Measurements from ENCODE around the gene PI16.
A peak's percentile ranks its signal among the peaks of the same experiment; 100 is the strongest.

PI16 gene

DNA sequence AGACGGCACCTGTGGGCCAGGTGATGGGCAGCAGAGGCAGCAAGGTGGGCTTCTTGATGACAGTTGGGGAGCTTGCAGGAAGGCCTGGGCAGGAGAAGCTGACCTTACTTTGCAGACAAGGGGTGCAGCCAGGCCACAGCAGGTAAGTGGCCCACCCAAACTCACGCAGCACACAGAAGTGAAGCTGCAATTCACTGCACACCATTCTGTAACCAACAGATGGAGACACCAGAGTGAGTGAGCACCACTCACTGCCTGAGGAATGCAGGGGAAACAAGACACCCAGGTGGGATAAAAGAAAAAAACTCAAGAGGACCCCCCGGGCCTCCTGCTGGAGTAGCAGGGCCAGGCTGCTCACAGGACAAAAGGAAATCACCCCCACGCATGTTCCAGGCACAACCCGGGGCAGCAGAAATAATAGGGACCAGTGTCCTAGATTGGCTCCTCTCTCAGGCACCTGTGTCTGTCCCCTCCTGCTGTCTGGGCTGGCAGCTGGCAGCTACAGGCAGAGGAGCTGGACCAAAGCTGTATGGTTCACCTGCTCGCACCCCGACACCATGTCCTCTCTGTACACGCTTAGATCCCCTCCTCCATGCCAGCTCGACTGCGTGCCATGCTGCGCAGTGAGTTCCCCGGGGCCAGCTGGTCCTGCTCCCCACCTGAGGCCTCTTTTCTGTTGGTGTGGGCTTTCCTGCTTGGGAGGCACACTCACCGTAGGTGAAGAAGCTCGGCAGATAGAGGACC lies 26.5 kb downstream of the PI16 start:
- no CpG with 5 or more reads among the region's 14 CpGs for WGBS, 2 donors (ENCODE audit: extremely low coverage in 2 of 2, insufficient read length in 2 of 2, insufficient replicate concordance in 1 of 2)

DNA sequence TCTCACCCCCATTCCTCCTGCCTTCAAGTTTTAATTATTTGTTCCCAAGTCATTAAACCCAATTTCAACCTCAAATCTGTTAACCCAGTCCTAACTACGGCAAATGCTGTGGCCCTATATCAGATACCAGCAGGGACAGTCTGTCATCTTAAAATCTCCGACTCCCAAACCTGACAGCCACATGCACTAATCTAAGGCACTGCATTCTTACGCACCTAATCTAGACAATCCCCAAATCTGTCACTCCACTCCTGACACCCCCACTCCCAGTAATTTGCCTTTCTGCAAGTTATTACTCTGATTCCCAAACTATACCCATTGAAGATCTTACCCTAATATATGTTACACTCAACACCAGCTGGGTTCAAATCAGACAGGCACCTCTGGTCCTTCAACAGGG lies 29.0 kb downstream of the PI16 start:
- Histone ChIP-seq H4K91ac (ENCODE audit: low read depth, low read length, poor library complexity) (no peak overlapping the region), H2BK120ac (ENCODE audit: low read depth, low read length) (no peak overlapping the region), H3K9ac (ENCODE audit: low read depth, low read length, poor library complexity) (no peak overlapping the region), H3K27me3 (ENCODE audit: control insufficient read depth in 3 of 3, insufficient read depth in 3 of 3, low read depth in 1 of 3, low read length in 3 of 3) (no peaks in the 10 kb centered on the region), H3K9me3 (replicated peaks in 1 of 2; ENCODE audit: control insufficient read depth in 2 of 2, insufficient read depth in 1 of 2, low read depth in 1 of 2, low read length in 2 of 2) (no peaks in the 10 kb centered on the region), H2BK15ac (ENCODE audit: low read length) (no peak overlapping the region), H3K14ac (ENCODE audit: low read length) (no peak overlapping the region), H3K27ac (replicated peaks; ENCODE audit: low read length) (no peak overlapping the region), H3K18ac (ENCODE audit: low read length) (no peak overlapping the region), H3K4me2 (ENCODE audit: insufficient read depth, low read length, poor library complexity, severe bottlenecking) (no peak overlapping the region), H2AFZ (ENCODE audit: low read length) (no peak overlapping the region), H3K4ac (ENCODE audit: low read length) (no peak overlapping the region), H2BK12ac (ENCODE audit: low read length) (no peak overlapping the region), H2AK5ac (ENCODE audit: low read depth, low read length) (no peak overlapping the region), H3K4me1 (ENCODE audit: control insufficient read depth in 2 of 2, insufficient read depth in 1 of 2, low read depth in 1 of 2, low read length in 2 of 2) (peaks cover 8 to 20% of the 10 kb centered on the region in 2 donors), H3K23ac (ENCODE audit: low read depth, low read length, poor library complexity) (no peak overlapping the region), H3K36me3 (replicated peaks in 1 of 2; ENCODE audit: control insufficient read depth in 2 of 2, insufficient read depth in 2 of 2, low read length in 2 of 2) (peaks cover 0 to 47% of the 10 kb centered on the region in 2 donors), H4K8ac (ENCODE audit: low read depth, low read length) (no peak overlapping the region), H2BK5ac (ENCODE audit: low read length) (no peak overlapping the region), H3K4me3 (ENCODE audit: low read length in 2 of 2) (peak overlapping the region in 1 of 2 donors; percentile 3), H3K79me1 (ENCODE audit: low read depth, low read length) (peaks cover 9% of the 10 kb centered on the region)
- DNase-seq (ENCODE audit: low spot score) = no peak
- no CpG with 5 or more reads among the region's 3 CpGs for WGBS, 2 donors (ENCODE audit: extremely low coverage in 2 of 2, insufficient read length in 2 of 2, insufficient replicate concordance in 1 of 2)

More for the DNA sequence above, 26.5 kb downstream of the PI16 start:
- H2AFZ ChIP-seq (ENCODE audit: low read length) = no peak overlapping the region
- no peak overlapping the region for H2BK120ac ChIP-seq (ENCODE audit: low read depth, low read length)
- no peaks in the 10 kb centered on the region for H3K27me3 ChIP-seq (ENCODE audit: control insufficient read depth in 3 of 3, insufficient read depth in 3 of 3, low read depth in 1 of 3, low read length in 3 of 3)
- no peak overlapping the region for H4K91ac ChIP-seq (ENCODE audit: low read depth, low read length, poor library complexity)
- H2BK15ac ChIP-seq (ENCODE audit: low read length) = no peak overlapping the region
- H2BK12ac ChIP-seq (ENCODE audit: low read length) = no peak overlapping the region
- peak overlapping the region; percentile 17 for H3K27ac ChIP-seq (replicated peaks; ENCODE audit: low read length)
- no peak overlapping the region for H4K8ac ChIP-seq (ENCODE audit: low read depth, low read length)
- H3K4me1 ChIP-seq (ENCODE audit: control insufficient read depth in 2 of 2, insufficient read depth in 1 of 2, low read depth in 1 of 2, low read length in 2 of 2) = peaks cover 5 to 14% of the 10 kb centered on the region in 2 donors
- peaks cover 13% of the 10 kb centered on the region for H3K79me1 ChIP-seq (ENCODE audit: low read depth, low read length)
- DNase-seq (ENCODE audit: low spot score) = no peak
- no peak overlapping the region for H3K4me3 ChIP-seq (ENCODE audit: low read length in 2 of 2)
- H3K9me3 ChIP-seq (replicated peaks in 1 of 2; ENCODE audit: control insufficient read depth in 2 of 2, insufficient read depth in 1 of 2, low read depth in 1 of 2, low read length in 2 of 2) = no peaks in the 10 kb centered on the region
- peak overlapping the region; percentile 34 for H3K23ac ChIP-seq (ENCODE audit: low read depth, low read length, poor library complexity)
- H3K4ac ChIP-seq (ENCODE audit: low read length) = no peak overlapping the region
- peaks cover 23 to 72% of the 10 kb centered on the region in 2 donors for H3K36me3 ChIP-seq (replicated peaks in 1 of 2; ENCODE audit: control insufficient read depth in 2 of 2, insufficient read depth in 2 of 2, low read length in 2 of 2)
- H3K9ac ChIP-seq (ENCODE audit: low read depth, low read length, poor library complexity) = peak overlapping the region; percentile 51
- no peak overlapping the region for H3K14ac ChIP-seq (ENCODE audit: low read length)
- peak overlapping the region; percentile 85 for H3K18ac ChIP-seq (ENCODE audit: low read length)
- H2BK5ac ChIP-seq (ENCODE audit: low read length) = peak overlapping the region; percentile 49
- H3K4me2 ChIP-seq (ENCODE audit: insufficient read depth, low read length, poor library complexity, severe bottlenecking) = no peak overlapping the region
- H2AK5ac ChIP-seq (ENCODE audit: low read depth, low read length) = no peak overlapping the region

DNA sequence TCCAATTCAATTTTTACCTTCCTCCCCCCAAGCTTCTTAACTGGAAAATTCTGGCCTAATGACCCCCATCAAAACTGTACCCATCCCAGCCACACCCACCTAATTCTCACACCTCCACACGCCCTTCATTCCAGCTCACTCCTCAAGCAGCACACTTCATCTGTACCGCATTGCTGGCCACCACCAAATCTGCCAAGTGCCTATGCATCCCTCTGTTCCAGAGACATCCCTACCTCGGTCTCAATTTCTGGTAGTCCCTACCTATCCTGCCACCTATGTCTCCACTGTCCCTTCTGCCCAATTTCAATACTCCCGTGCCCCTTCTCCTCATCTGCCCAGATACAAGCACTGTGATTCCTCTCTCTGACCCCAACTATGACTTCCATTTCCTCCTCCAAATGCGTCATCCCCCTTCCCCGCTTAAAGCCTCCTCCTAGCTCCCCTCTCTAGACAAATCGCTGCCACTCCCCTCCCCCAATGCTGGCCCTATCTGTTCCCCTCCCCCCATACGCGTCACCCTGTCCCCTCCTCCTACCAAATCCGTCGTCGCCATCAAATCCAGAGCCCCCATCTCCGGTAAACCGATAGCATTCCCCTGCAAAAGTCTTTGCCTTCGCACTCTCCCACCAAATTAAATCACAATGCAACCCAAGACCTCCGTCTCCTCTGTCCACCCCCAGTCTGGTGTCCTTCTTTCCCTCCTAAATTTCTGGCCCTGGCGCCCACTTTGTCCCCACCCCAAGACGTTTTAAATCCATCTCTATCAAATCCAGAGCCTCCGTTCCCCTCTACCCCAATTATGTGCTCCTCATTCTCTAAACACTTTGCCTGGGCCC lies 30.3 kb downstream of the PI16 start:
- H3K27me3 ChIP-seq (ENCODE audit: control insufficient read depth in 3 of 3, insufficient read depth in 3 of 3, low read depth in 1 of 3, low read length in 3 of 3) = no peaks in the 10 kb centered on the region
- H3K14ac ChIP-seq (ENCODE audit: low read length) = no peak overlapping the region
- H3K18ac ChIP-seq (ENCODE audit: low read length) = peak overlapping the region; percentile 59
- peak overlapping the region; percentile 98 for H3K4me3 ChIP-seq (ENCODE audit: low read length in 2 of 2)
- no peak overlapping the region for H4K91ac ChIP-seq (ENCODE audit: low read depth, low read length, poor library complexity)
- peak; percentile 38 for DNase-seq (ENCODE audit: low spot score)
- H3K4me2 ChIP-seq (ENCODE audit: insufficient read depth, low read length, poor library complexity, severe bottlenecking) = peak overlapping the region; percentile 69
- peaks cover 9% of the 10 kb centered on the region for H3K79me1 ChIP-seq (ENCODE audit: low read depth, low read length)
- H3K4ac ChIP-seq (ENCODE audit: low read length) = no peak overlapping the region
- H3K4me1 ChIP-seq (ENCODE audit: control insufficient read depth in 2 of 2, insufficient read depth in 1 of 2, low read depth in 1 of 2, low read length in 2 of 2) = peaks cover 8 to 20% of the 10 kb centered on the region in 2 donors
- peak overlapping the region; percentile 72 for H3K9ac ChIP-seq (ENCODE audit: low read depth, low read length, poor library complexity)
- H3K23ac ChIP-seq (ENCODE audit: low read depth, low read length, poor library complexity) = no peak overlapping the region
- WGBS, 2 donors (ENCODE audit: extremely low coverage in 2 of 2, insufficient read length in 2 of 2, insufficient replicate concordance in 1 of 2) = no CpG with 5 or more reads among the region's 19 CpGs
- H3K9me3 ChIP-seq (replicated peaks in 1 of 2; ENCODE audit: control insufficient read depth in 2 of 2, insufficient read depth in 1 of 2, low read depth in 1 of 2, low read length in 2 of 2) = no peaks in the 10 kb centered on the region
- H3K36me3 ChIP-seq (replicated peaks in 1 of 2; ENCODE audit: control insufficient read depth in 2 of 2, insufficient read depth in 2 of 2, low read length in 2 of 2) = peaks cover 0 to 35% of the 10 kb centered on the region in 2 donors
- H4K8ac ChIP-seq (ENCODE audit: low read depth, low read length) = no peak overlapping the region
- no peak overlapping the region for H2BK15ac ChIP-seq (ENCODE audit: low read length)
- H3K27ac ChIP-seq (replicated peaks; ENCODE audit: low read length) = no peak overlapping the region
- H2AFZ ChIP-seq (ENCODE audit: low read length) = peak overlapping the region; percentile 52
- H2BK12ac ChIP-seq (ENCODE audit: low read length) = no peak overlapping the region
- H2AK5ac ChIP-seq (ENCODE audit: low read depth, low read length) = no peak overlapping the region
- no peak overlapping the region for H2BK120ac ChIP-seq (ENCODE audit: low read depth, low read length)
- no peak overlapping the region for H2BK5ac ChIP-seq (ENCODE audit: low read length)

DNA sequence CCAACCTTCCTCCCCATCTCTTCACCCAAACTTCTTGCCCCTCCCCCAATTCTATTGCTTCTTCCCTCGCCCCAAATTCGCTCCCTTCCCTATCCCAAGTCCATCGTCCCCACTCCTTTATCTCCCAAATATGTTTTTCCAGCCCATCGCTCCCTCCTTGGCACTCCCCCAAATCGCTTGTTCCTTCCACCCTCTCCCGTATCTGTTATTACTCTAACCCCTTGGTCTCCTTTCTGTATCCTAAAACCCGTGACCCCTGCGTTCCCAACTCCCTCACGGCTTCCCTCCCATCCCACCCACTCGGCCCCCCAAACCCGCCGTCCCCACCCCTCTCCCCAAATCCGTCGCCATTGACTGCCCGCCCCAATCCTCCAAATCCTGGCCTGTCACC lies 30.9 kb downstream of the PI16 start:
- Histone ChIP-seq H2BK15ac (ENCODE audit: low read length) (no peak overlapping the region), H3K27ac (replicated peaks; ENCODE audit: low read length) (no peak overlapping the region), H3K27me3 (ENCODE audit: control insufficient read depth in 3 of 3, insufficient read depth in 3 of 3, low read depth in 1 of 3, low read length in 3 of 3) (no peaks in the 10 kb centered on the region), H2AFZ (ENCODE audit: low read length) (peak overlapping the region; percentile 98), H2BK5ac (ENCODE audit: low read length) (peak overlapping the region; percentile 93), H3K4me3 (ENCODE audit: low read length in 2 of 2) (peak overlapping the region; percentile 98), H3K4ac (ENCODE audit: low read length) (no peak overlapping the region), H2AK5ac (ENCODE audit: low read depth, low read length) (peak overlapping the region; percentile 15), H3K9me3 (replicated peaks in 1 of 2; ENCODE audit: control insufficient read depth in 2 of 2, insufficient read depth in 1 of 2, low read depth in 1 of 2, low read length in 2 of 2) (no peaks in the 10 kb centered on the region), H3K23ac (ENCODE audit: low read depth, low read length, poor library complexity) (no peak overlapping the region), H3K4me2 (ENCODE audit: insufficient read depth, low read length, poor library complexity, severe bottlenecking) (peak overlapping the region; percentile 69), H3K4me1 (ENCODE audit: control insufficient read depth in 2 of 2, insufficient read depth in 1 of 2, low read depth in 1 of 2, low read length in 2 of 2) (peaks cover 8 to 20% of the 10 kb centered on the region in 2 donors), H3K79me1 (ENCODE audit: low read depth, low read length) (peaks cover 9% of the 10 kb centered on the region), H3K14ac (ENCODE audit: low read length) (peak overlapping the region; percentile 59), H3K18ac (ENCODE audit: low read length) (peak overlapping the region; percentile 74), H2BK120ac (ENCODE audit: low read depth, low read length) (no peak overlapping the region), H3K36me3 (replicated peaks in 1 of 2; ENCODE audit: control insufficient read depth in 2 of 2, insufficient read depth in 2 of 2, low read length in 2 of 2) (peaks cover 0 to 33% of the 10 kb centered on the region in 2 donors), H4K8ac (ENCODE audit: low read depth, low read length) (no peak overlapping the region), H2BK12ac (ENCODE audit: low read length) (no peak overlapping the region), H4K91ac (ENCODE audit: low read depth, low read length, poor library complexity) (no peak overlapping the region), H3K9ac (ENCODE audit: low read depth, low read length, poor library complexity) (peak overlapping the region; percentile 99)
- WGBS, 2 donors (ENCODE audit: extremely low coverage in 2 of 2, insufficient read length in 2 of 2, insufficient replicate concordance in 1 of 2) = no CpG with 5 or more reads among the region's 15 CpGs
- no peak for DNase-seq (ENCODE audit: low spot score)

Data from neuronal stem cell (in vitro differentiated cells).